Keratinocyte (primary cell): ENCODE results near the gene SLC15A4. TPM values are rescaled to one million over a fixed set of nuclear protein-coding genes. Genes with fewer than 3 reads are reported as not detected.
"Not testable (repeated sequence)": the region's sequence is repeated elsewhere in the genome, so short reads cannot be mapped to it uniquely, and the experiment has no call there.

Source experiments
- DNase-seq: peaks from one replicate; pipeline ENCODE4 v3.0.0-alpha.2; 2011; ENCODE audit warnings: low read depth, missing footprints, low spot score
- FAIRE-seq: peaks from 2 replicates; lab custom pipeline; 2011; peaks lifted over from hg19 to GRCh38; lab: Jason Lieb, UNC
- H2AFZ ChIP-seq: 2 replicates; pipeline ENCODE4 v1.6.0; 2012; ENCODE audit warnings: low read length, control low read depth, inconsistent platforms; ENCODE audit not compliant: control insufficient read depth
- H3K27ac ChIP-seq: 2 replicates; pipeline ENCODE4 v1.5.1; 2011; ENCODE audit warnings: low read length; ENCODE audit not compliant: control insufficient read depth, insufficient read depth
- H3K27me3 ChIP-seq: 3 replicates; pipeline ENCODE4 v1.6.0; 2011; ENCODE audit warnings: low read length; ENCODE audit not compliant: control insufficient read depth, insufficient read depth; ENCODE audit errors: extremely low read depth
- H3K36me3 ChIP-seq, 2 experiments: 2 replicates in 1 of 2; 3 replicates in 1 of 2; pipeline ENCODE4 v1.5.1; 2011; ENCODE audit warnings: low read length in 2 of 2, mild to moderate bottlenecking in 1 of 2; ENCODE audit not compliant: control insufficient read depth in 2 of 2, insufficient read depth in 2 of 2; ENCODE audit errors: extremely low read depth in 1 of 2
- H3K4me1 ChIP-seq: 3 replicates; pipeline ENCODE4 v1.5.1; 2011; ENCODE audit warnings: low read length; ENCODE audit not compliant: control insufficient read depth, insufficient read depth; ENCODE audit errors: extremely low read depth
- H3K4me2 ChIP-seq: 3 replicates; pipeline ENCODE4 v1.6.0; 2011; ENCODE audit warnings: low read depth, low read length; ENCODE audit not compliant: control insufficient read depth, insufficient read depth; ENCODE audit errors: extremely low read depth
- H3K4me3 ChIP-seq, 3 experiments: fragments of 200-600 bp in 1 of 3; sonication (generic) in 1 of 3; 2 replicates in 2 of 3; 3 replicates in 1 of 3; pipeline ENCODE4 v1.5.1; 2011 to 2016; ENCODE audit warnings: low read length in 3 of 3, mild to moderate bottlenecking in 3 of 3, control low read depth in 2 of 3, inconsistent platforms in 1 of 3, low read depth in 1 of 3, mixed read lengths in 1 of 3, mixed run types in 1 of 3, moderate library complexity in 1 of 3; ENCODE audit not compliant: control insufficient read depth in 2 of 3, insufficient read depth in 2 of 3; ENCODE audit errors: extremely low read depth in 1 of 3
- H3K79me2 ChIP-seq: 2 replicates; pipeline ENCODE4 v1.6.0; 2012; ENCODE audit warnings: low read length; ENCODE audit not compliant: control insufficient read depth, insufficient read depth
- H3K9ac ChIP-seq: 3 replicates; pipeline ENCODE4 v1.6.0; 2011; ENCODE audit warnings: low read length; ENCODE audit not compliant: control insufficient read depth, insufficient read depth; ENCODE audit errors: extremely low read depth
- H3K9me1 ChIP-seq: 3 replicates; pipeline ENCODE4 v1.6.0; 2011; ENCODE audit warnings: low read length; ENCODE audit not compliant: control insufficient read depth, insufficient read depth; ENCODE audit errors: extremely low read depth
- H3K9me3 ChIP-seq: 2 replicates; pipeline ENCODE4 v1.5.1; 2012; ENCODE audit warnings: low read depth, low read length; ENCODE audit not compliant: control insufficient read depth
- H4K20me1 ChIP-seq: 3 replicates; pipeline ENCODE4 v1.6.0; 2011; ENCODE audit warnings: low read length; ENCODE audit not compliant: control insufficient read depth, insufficient read depth; ENCODE audit errors: extremely low read depth
- CTCF ChIP-seq, 3 experiments: IDR thresholded peaks in 1 of 3; conservative IDR thresholded peaks in 1 of 3; optimal IDR thresholded peaks in 1 of 3; 2 replicates in 2 of 3; 3 replicates in 1 of 3; pipeline versions ENCODE3 to v1.5.1; 2011; ENCODE audit warnings: low read length in 3 of 3, mild to moderate bottlenecking in 3 of 3, moderate library complexity in 2 of 3, control low read depth in 1 of 3, inconsistent platforms in 1 of 3; ENCODE audit not compliant: insufficient read depth in 2 of 3; ENCODE audit errors: extremely low read depth in 1 of 3
- EZH2 ChIP-seq: IDR thresholded peaks from one replicate; pipeline ENCODE4 v1.6.1; 2012; ENCODE audit warnings: inconsistent platforms, mild to moderate bottlenecking, low read length, moderate library complexity
- dilution Hi-C: fragments of 300-500 bp; cut with MboI; formaldehyde crosslinking; loops from one replicate; pipeline ENCODE4 v1.7.0; 2020; ENCODE audit warnings: low sequenced_read_pairs; ENCODE audit not compliant: extremely low pct_ligation_motif_present
- polyA plus RNA-seq, 5 experiments: library from polyadenylated mRNA; depleted of rRNA in 3 of 5; stranded (reverse) in 3 of 5; stranded (forward) in 1 of 5; unstranded in 1 of 5; fragments of >200 nt; gene quantifications; 1 replicate in 1 of 5; 2 replicates in 3 of 5; 3 replicates in 1 of 5; pipeline versions ENCODE4 v1.2.1 to v1.2.3, GENCODE V29; 2011 to 2012; ENCODE audit warnings: missing spikeins in 2 of 5, low read depth in 1 of 5, low replicate concordance in 1 of 5

Gene SLC15A4
- polyA plus RNA-seq, 1 donor (not counting 4 experiments of a cell fraction or from before 2014, with no cell fraction given): 39.3 TPM

- Histone ChIP-seq H3K9me3 (no peaks in the 10 kb centered on the region), H3K27ac (no peak overlapping the region), H3K79me2 (no peaks in the 10 kb centered on the region), H3K9ac (no peak overlapping the region), H2AFZ (no peak overlapping the region), H3K4me2 (no peak overlapping the region), H3K27me3 (no peaks in the 10 kb centered on the region), H3K9me1 (no peaks in the 10 kb centered on the region), H3K36me3 (no peaks in the 10 kb centered on the region), H3K4me1 (no peaks in the 10 kb centered on the region), H4K20me1 (no peaks in the 10 kb centered on the region), H3K4me3 (no peak overlapping the region)
- dilution Hi-C loops: no loop called here
- FAIRE-seq (no peak), DNase-seq (no peak)
- TF ChIP-seq EZH2: no peak
- TF ChIP-seq CTCF (optimal IDR thresholded peaks at IDR 0.05 in 1 of 3, IDR thresholded peaks at IDR 0.05 in 1 of 3, conservative IDR thresholded peaks at IDR 0.05 in 1 of 3; ENCODE audit: extremely low read depth in 1 of 3, insufficient read depth in 2 of 3, low read length in 3 of 3): no peak
Observed at GRCh38 chr12:128842579-128842978, 18.8 kb upstream of the SLC15A4 start.

GRCh38 chr12:128840862-128841468 lies 17.2 kb upstream of the SLC15A4 start:
- Histone ChIP-seq H3K79me2 (no peaks in the 10 kb centered on the region), H3K36me3 (no peaks in the 10 kb centered on the region), H3K27ac (no peak overlapping the region), H3K9me1 (no peaks in the 10 kb centered on the region), H3K4me3 (no peak overlapping the region), H3K27me3 (no peaks in the 10 kb centered on the region), H4K20me1 (no peaks in the 10 kb centered on the region), H3K9ac (no peak overlapping the region), H2AFZ (no peak overlapping the region), H3K4me2 (no peak overlapping the region), H3K4me1 (no peaks in the 10 kb centered on the region), H3K9me3 (no peaks in the 10 kb centered on the region)
- no peak for TF ChIP-seq CTCF (optimal IDR thresholded peaks at IDR 0.05 in 1 of 3, IDR thresholded peaks at IDR 0.05 in 1 of 3, conservative IDR thresholded peaks at IDR 0.05 in 1 of 3; ENCODE audit: extremely low read depth in 1 of 3, insufficient read depth in 2 of 3, low read length in 3 of 3)
- no peak for TF ChIP-seq EZH2
- FAIRE-seq: no peak
- dilution Hi-C loops: no loop called here
- no peak for DNase-seq

- H3K9me1 ChIP-seq, DNase-seq, H2AFZ ChIP-seq, FAIRE-seq, H3K27me3 ChIP-seq, H3K4me2 ChIP-seq, H3K27ac ChIP-seq, H3K9me3 ChIP-seq, dilution Hi-C loops, H3K4me1 ChIP-seq, H3K9ac ChIP-seq, H3K4me3 ChIP-seq, H4K20me1 ChIP-seq, H3K36me3 ChIP-seq, H3K79me2 ChIP-seq: not testable (repeated sequence)
Observed at GRCh38 chr12:128839885-128840284, 16.1 kb upstream of the SLC15A4 start.
